Adrenal gland (tissue), 5 donors: ENCODE results near the gene PHB1.

ENCODE experiments used
- POLR2A ChIP-seq, 2 donors: fragments of 450-650 bp; IDR thresholded peaks; one replicate each; pipeline ENCODE4 v1.6.1; 2017; ENCODE audit warnings: antibody characterized with exemption in 2 of 2, mild to moderate bottlenecking in 2 of 2, moderate library complexity in 1 of 2
- TF ChIP-seq, protein P1 (sequence below), 6 experiments: fragments of 450-650 bp in 4 of 6; fragments of 200-600 bp in 2 of 6; sonication (generic) in 1 of 6; IDR thresholded peaks; 1 replicate in 5 of 6; 2 replicates in 1 of 6; pipeline versions ENCODE4 v1.5.1 to v1.8.0; 2016 to 2021; ENCODE audit warnings: antibody characterized with exemption in 6 of 6, mild to moderate bottlenecking in 2 of 6, moderate library complexity in 1 of 6
- donor health status: DM: no; HTN: no; CAD: no.

GRCh38 chr17:49437696-49438435, 23.2 kb upstream of the PHB1 start:
- TF ChIP-seq POLR2A (IDR thresholded peaks at IDR 0.05) = no peak
- TF ChIP-seq, protein P1, sequence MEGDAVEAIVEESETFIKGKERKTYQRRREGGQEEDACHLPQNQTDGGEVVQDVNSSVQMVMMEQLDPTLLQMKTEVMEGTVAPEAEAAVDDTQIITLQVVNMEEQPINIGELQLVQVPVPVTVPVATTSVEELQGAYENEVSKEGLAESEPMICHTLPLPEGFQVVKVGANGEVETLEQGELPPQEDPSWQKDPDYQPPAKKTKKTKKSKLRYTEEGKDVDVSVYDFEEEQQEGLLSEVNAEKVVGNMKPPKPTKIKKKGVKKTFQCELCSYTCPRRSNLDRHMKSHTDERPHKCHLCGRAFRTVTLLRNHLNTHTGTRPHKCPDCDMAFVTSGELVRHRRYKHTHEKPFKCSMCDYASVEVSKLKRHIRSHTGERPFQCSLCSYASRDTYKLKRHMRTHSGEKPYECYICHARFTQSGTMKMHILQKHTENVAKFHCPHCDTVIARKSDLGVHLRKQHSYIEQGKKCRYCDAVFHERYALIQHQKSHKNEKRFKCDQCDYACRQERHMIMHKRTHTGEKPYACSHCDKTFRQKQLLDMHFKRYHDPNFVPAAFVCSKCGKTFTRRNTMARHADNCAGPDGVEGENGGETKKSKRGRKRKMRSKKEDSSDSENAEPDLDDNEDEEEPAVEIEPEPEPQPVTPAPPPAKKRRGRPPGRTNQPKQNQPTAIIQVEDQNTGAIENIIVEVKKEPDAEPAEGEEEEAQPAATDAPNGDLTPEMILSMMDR (IDR thresholded peaks at IDR 0.05) = no peak
